HepG2 (cell line): ENCODE data around the gene HTRA3. TPM values are rescaled to one million over a fixed set of nuclear protein-coding genes. Genes with fewer than 3 reads are reported as not detected.
A peak's percentile ranks its signal among the peaks of the same experiment; 100 is the strongest.

Experiments used
- ATAC-seq: fragments of 200-7000 bp; cut with Tn5 transposase; 3 replicates; pipeline ENCODE4 v1.9.1; 2020; ENCODE audit warnings: mild to moderate bottlenecking, moderate library complexity
- BruUV-seq: library from RNA; stranded (reverse); fragments of 400-500 nt; replicated peaks from 2 replicates; lab custom pipeline; 2021; lab: Mats Ljungman, UMichigan
- CTCF ChIA-PET: fragments of 300-600 bp; formaldehyde crosslinking; extraction: SDS; loops from one replicate; lab custom pipeline; 2021; ENCODE audit warnings: low total read pairs, inconsistent platforms, low intra/inter-chr PET ratio; lab: Yijun Ruan, JAX
- POLR2A ChIA-PET: fragments of 350-600 bp; sonication (Branson Sonifier 250); formaldehyde crosslinking; loops from one replicate; lab custom pipeline; 2020; ENCODE audit warnings: antibody characterized with exemption, inconsistent platforms; lab: Yijun Ruan, JAX
- DNase-seq: peaks from one replicate; pipeline ENCODE4 v3.0.0-alpha.2; 2015; ENCODE audit warnings: low spot score
- FAIRE-seq: peaks from 3 replicates; lab custom pipeline; 2011; peaks lifted over from hg19 to GRCh38; lab: Jason Lieb, UNC
- H2AFZ ChIP-seq: one replicate; pipeline ENCODE4 v1.6.1; 2011; ENCODE audit warnings: low read length, inconsistent platforms
- H3K27ac ChIP-seq: fragments of 300-600 bp; 3 replicates; pipeline ENCODE4 v1.8.0; 2011; ENCODE audit warnings: mixed run types, mild to moderate bottlenecking, mixed read lengths, low read length, inconsistent platforms; ENCODE audit not compliant: insufficient read depth; ENCODE audit errors: extremely low read length
- H3K27me3 ChIP-seq, 2 experiments: fragments of 200-600 bp in 1 of 2; 2 replicates in 1 of 2; 3 replicates in 1 of 2; pipeline versions ENCODE4 v1.6.0 to v1.8.0; 2011; ENCODE audit warnings: low read length in 2 of 2, mild to moderate bottlenecking in 2 of 2, moderate library complexity in 2 of 2, inconsistent platforms in 1 of 2; ENCODE audit not compliant: insufficient read depth in 2 of 2, control insufficient read depth in 1 of 2
- H3K36me3 ChIP-seq, 2 experiments: fragments of 200-600 bp in 1 of 2; replicated peaks in 1 of 2; 2 replicates in 1 of 2; 3 replicates in 1 of 2; pipeline versions ENCODE4 v1.5.1 to v1.8.0; 2011; ENCODE audit warnings: low read length in 2 of 2, inconsistent platforms in 1 of 2; ENCODE audit not compliant: insufficient read depth in 2 of 2, control insufficient read depth in 1 of 2
- H3K4me1 ChIP-seq: 2 replicates; pipeline ENCODE4 v1.5.1; 2012; ENCODE audit warnings: low read length, inconsistent platforms; ENCODE audit not compliant: insufficient read depth
- H3K4me2 ChIP-seq: 2 replicates; pipeline ENCODE4 v1.6.0; 2011; ENCODE audit warnings: low read depth, low read length, inconsistent platforms
- H3K4me3 ChIP-seq, 3 experiments: fragments of 200-600 bp in 1 of 3; sonication (generic), shearing (Covaris generic) in 1 of 3; replicated peaks in 1 of 3; 2 replicates each; pipeline ENCODE4 v1.5.1; 2011 to 2016; ENCODE audit warnings: low read length in 3 of 3, inconsistent platforms in 2 of 3, low read depth in 2 of 3, mild to moderate bottlenecking in 2 of 3, control low read depth in 1 of 3, mixed read lengths in 1 of 3; ENCODE audit not compliant: insufficient read depth in 1 of 3
- H3K79me2 ChIP-seq: one replicate; pipeline ENCODE4 v1.6.1; 2011; ENCODE audit warnings: low read length, inconsistent platforms; ENCODE audit not compliant: insufficient read depth
- H3K9ac ChIP-seq: 2 replicates; pipeline ENCODE4 v1.6.0; 2011; ENCODE audit warnings: mild to moderate bottlenecking, low read depth, low read length, inconsistent platforms; ENCODE audit not compliant: insufficient read depth
- H3K9me3 ChIP-seq: 2 replicates; pipeline ENCODE4 v1.5.1; 2012; ENCODE audit warnings: mild to moderate bottlenecking, low read length
- H4K20me1 ChIP-seq: 2 replicates; pipeline ENCODE4 v1.6.0; 2011; ENCODE audit warnings: inconsistent platforms, mild to moderate bottlenecking, low read length, moderate library complexity; ENCODE audit not compliant: insufficient read depth
- AGO2 ChIP-seq: fragments of 200-400 bp; formaldehyde crosslinking; optimal IDR thresholded peaks from 2 replicates; pipeline ENCODE3; 2017; ENCODE audit warnings: mild to moderate bottlenecking, low read depth, low read length, moderate library complexity
- FOXA3 ChIP-seq: IDR thresholded peaks from 2 replicates; pipeline ENCODE4 v1.6.1; 2016; ENCODE audit warnings: missing genetic modification reagents, missing compliant biosample characterization
- MAZ ChIP-seq, 2 experiments: sonication (generic) in 1 of 2; formaldehyde crosslinking in 1 of 2; IDR thresholded peaks; 2 replicates each; pipeline versions ENCODE4 v1.5.0 to v1.6.1; 2012 to 2020; ENCODE audit warnings: low read depth in 2 of 2, mild to moderate bottlenecking in 2 of 2, borderline replicate concordance in 1 of 2, improper control_type of control experiment in 1 of 2, low read length in 1 of 2, missing genetic modification reagents in 1 of 2, moderate library complexity in 1 of 2
- RCOR2 ChIP-seq: IDR thresholded peaks from 2 replicates; pipeline ENCODE4 v1.6.1; 2016; ENCODE audit warnings: missing biosample characterization, missing genetic modification reagents
- SMARCE1 ChIP-seq: fragments of 450-650 bp; IDR thresholded peaks from 2 replicates; pipeline ENCODE4 v1.6.1; 2017; ENCODE audit warnings: borderline replicate concordance
- SNAPC5 ChIP-seq: sonication (generic); formaldehyde crosslinking; IDR thresholded peaks from 2 replicates; pipeline ENCODE4 v1.8.1; 2023; ENCODE audit warnings: mild to moderate bottlenecking, missing genetic modification reagents, borderline replicate concordance
- SRSF9 ChIP-seq: fragments of 200-400 bp; formaldehyde crosslinking; IDR thresholded peaks from 2 replicates; pipeline ENCODE4 v1.6.1; 2018; ENCODE audit warnings: borderline replicate concordance, mild to moderate bottlenecking, low read depth, low read length; ENCODE audit not compliant: insufficient read depth, poor library complexity, severe bottlenecking
- TBX2 ChIP-seq: sonication (generic); formaldehyde crosslinking; IDR thresholded peaks from 2 replicates; pipeline ENCODE4 v1.5.0; 2020; ENCODE audit warnings: missing genetic modification reagents, mild to moderate bottlenecking, borderline replicate concordance
- TCF7L2 ChIP-seq: IDR thresholded peaks from 2 replicates; pipeline ENCODE4 v1.6.1; 2011; ENCODE audit warnings: mild to moderate bottlenecking, low read depth, low read length, moderate library complexity
- ZBTB25 ChIP-seq: IDR thresholded peaks from 2 replicates; pipeline ENCODE4 v1.6.1; 2018; ENCODE audit warnings: missing genetic modification reagents
- ZBTB38 ChIP-seq: sonication (generic); formaldehyde crosslinking; IDR thresholded peaks from 2 replicates; pipeline ENCODE4 v1.5.1; 2020; ENCODE audit warnings: mild to moderate bottlenecking, missing genetic modification reagents
- ZFP36L2 ChIP-seq: sonication (generic); formaldehyde crosslinking; IDR thresholded peaks from 2 replicates; pipeline ENCODE4 v1.4.0; 2020; ENCODE audit warnings: missing genetic modification reagents
- ZFP82 ChIP-seq: sonication (generic); formaldehyde crosslinking; IDR thresholded peaks from 2 replicates; pipeline ENCODE4 v1.5.1; 2020; ENCODE audit warnings: mild to moderate bottlenecking, missing genetic modification reagents, borderline replicate concordance
- ZNF354B ChIP-seq: sonication (generic); formaldehyde crosslinking; IDR thresholded peaks from 2 replicates; pipeline ENCODE4 v1.8.0; 2022; ENCODE audit warnings: mild to moderate bottlenecking, missing genetic modification reagents
- ZNF383 ChIP-seq: sonication (generic); formaldehyde crosslinking; IDR thresholded peaks from 2 replicates; pipeline ENCODE4 v1.4.0; 2020; ENCODE audit warnings: missing genetic modification reagents, mild to moderate bottlenecking, borderline replicate concordance
- ZNF570 ChIP-seq: sonication (generic); formaldehyde crosslinking; IDR thresholded peaks from 2 replicates; pipeline ENCODE4 v1.4.0; 2020; ENCODE audit warnings: mild to moderate bottlenecking, missing genetic modification reagents, borderline replicate concordance
- ZNF788 ChIP-seq: sonication (generic); formaldehyde crosslinking; IDR thresholded peaks from 2 replicates; pipeline ENCODE4 v1.5.0; 2020; ENCODE audit warnings: mild to moderate bottlenecking, missing genetic modification reagents, borderline replicate concordance
- ZNF839 ChIP-seq: sonication (generic); formaldehyde crosslinking; IDR thresholded peaks from 2 replicates; pipeline ENCODE4 v1.4.0; 2020; ENCODE audit warnings: missing genetic modification reagents, mild to moderate bottlenecking, borderline replicate concordance
- WGBS: methylation state at CpG from one replicate; pipeline ENCODE4 v1.1.6; 2017; ENCODE audit warnings: low lambda C conversion rate; 5-methylcytosine and 5-hydroxymethylcytosine counted together
- in situ Hi-C: cut with HindIII; loops from 2 replicates; pipeline ENCODE4 v1.10.0; 2017; ENCODE audit warnings: low pct_unique_long_range_greater_than_20kb; ENCODE audit not compliant: extremely low pct_ligation_motif_present
- intact Hi-C: fragments of 100-400 bp; cut with micrococcal nuclease; formaldehyde crosslinking; loops from one replicate; pipeline ENCODE4 v1.10.0; 2022; ENCODE audit not compliant: unreplicated experiment
- polyA plus RNA-seq, 8 experiments: library from polyadenylated mRNA; depleted of rRNA in 3 of 8; stranded (reverse) in 7 of 8; unstranded in 1 of 8; fragments of >200 nt; fragmentation: Illumina TruSeq in 4 of 8; extraction: Trizol in 4 of 8; gene quantifications; 2 replicates each; pipeline versions ENCODE4 v1.2.1 to v1.2.3, GENCODE V29; 2011 to 2016; ENCODE audit warnings: low read depth in 4 of 8, missing spikeins in 1 of 8, mixed read lengths in 1 of 8; ENCODE audit not compliant: insufficient read depth in 1 of 8
- total RNA-seq, 5 experiments: library from RNA; depleted of rRNA; stranded (reverse); fragments of >200 nt; fragmentation: Illumina TruSeq; extraction: Trizol; gene quantifications; 2 replicates each; pipeline ENCODE4 v1.2.3, GENCODE V29; 2016; ENCODE audit warnings: low read depth in 1 of 5
- TF ChIP-seq, protein P1 (sequence below): IDR thresholded peaks from 2 replicates; pipeline ENCODE4 v1.6.1; 2012; ENCODE audit warnings: low read depth, low read length, improper control_type of control experiment
- TF ChIP-seq, protein P2 (sequence below): IDR thresholded peaks from 2 replicates; pipeline ENCODE4 v1.6.1; 2018; ENCODE audit warnings: missing genetic modification reagents, mild to moderate bottlenecking, missing compliant biosample characterization

HTRA3 gene
- total and polyA plus RNA-seq, 2 of the 13 experiments (the other 11 are each of a cell fraction or from before 2014, with no cell fraction given), result 0.17 TPM; not detected in 1

- H3K79me2 ChIP-seq, result no peaks in the 10 kb centered on the region
- no peak overlapping the region for H2AFZ ChIP-seq
- peaks cover 15 to 43% of the 10 kb centered on the region in 2 experiments for H3K36me3 ChIP-seq
- H3K4me3 ChIP-seq, result peak overlapping the region in 1 of 3 experiments; percentile 42; a peak in 2 of 6 replicates
- H3K9me3 ChIP-seq, result no peaks in the 10 kb centered on the region
- no TSS peak for BruUV-seq
- DNase-seq (no peak), ATAC-seq (peak; percentile 11; the same call in 2 of the 3 replicates), FAIRE-seq (no peak)
- peak overlapping the region; percentile 75 for H3K27ac ChIP-seq
- ChIA-PET CTCF (no interaction called here), POLR2A (interaction anchor here (1.4 to 1.9 kb wide), 4 partner anchors 13 to 31 kb away, joined by 3 to 11 read pairs (median 6); partner anchors contain the start of gene SH3TC1)
- intact Hi-C loops, result no loop called here
- no peaks in the 10 kb centered on the region for H4K20me1 ChIP-seq
- WGBS, result 94% methylated on average over 4 of the region's 12 CpGs
- H3K27me3 ChIP-seq, result no peaks in the 10 kb centered on the region
- peak overlapping the region; percentile 28; the same call in 1 of the 2 replicates for H3K9ac ChIP-seq
- H3K4me2 ChIP-seq, result peak overlapping the region; percentile 63
- H3K4me1 ChIP-seq, result peaks cover 64% of the 10 kb centered on the region
- in situ Hi-C loops, result no loop called here
- TF ChIP-seq ZNF788 (CRISPR knock-in tag) (no peak), ZNF839 (CRISPR knock-in tag) (0 out of 2 replicates have a peak, but pooled peaks have one; percentile 47), ZNF354B (CRISPR knock-in tag) (no peak), ZNF383 (CRISPR knock-in tag) (no peak), ZNF570 (CRISPR knock-in tag) (no peak), TBX2 (CRISPR knock-in tag) (peak; percentile 18; the same call in 1 of the 2 replicates), FOXA3 (CRISPR knock-in tag) (no peak), ZBTB38 (CRISPR knock-in tag) (0 out of 2 replicates have a peak, but pooled peaks have one; percentile 18), AGO2 (peak; percentile 37), SMARCE1 (no peak), ZFP36L2 (CRISPR knock-in tag) (no peak), SRSF9 (no peak), RCOR2 (CRISPR knock-in tag) (no peak), ZFP82 (CRISPR knock-in tag) (no peak), MAZ (IDR thresholded peaks at IDR 0.05; ENCODE audit: borderline replicate concordance, low read depth, low read length) (no peak), MAZ (CRISPR knock-in tag; IDR thresholded peaks at IDR 0.05; ENCODE audit: low read depth) (0 out of 2 replicates have a peak, but pooled peaks have one; percentile 37), ZBTB25 (no peak), SNAPC5 (CRISPR knock-in tag) (no peak), TCF7L2 (no peak)
- TF ChIP-seq, protein P1, sequence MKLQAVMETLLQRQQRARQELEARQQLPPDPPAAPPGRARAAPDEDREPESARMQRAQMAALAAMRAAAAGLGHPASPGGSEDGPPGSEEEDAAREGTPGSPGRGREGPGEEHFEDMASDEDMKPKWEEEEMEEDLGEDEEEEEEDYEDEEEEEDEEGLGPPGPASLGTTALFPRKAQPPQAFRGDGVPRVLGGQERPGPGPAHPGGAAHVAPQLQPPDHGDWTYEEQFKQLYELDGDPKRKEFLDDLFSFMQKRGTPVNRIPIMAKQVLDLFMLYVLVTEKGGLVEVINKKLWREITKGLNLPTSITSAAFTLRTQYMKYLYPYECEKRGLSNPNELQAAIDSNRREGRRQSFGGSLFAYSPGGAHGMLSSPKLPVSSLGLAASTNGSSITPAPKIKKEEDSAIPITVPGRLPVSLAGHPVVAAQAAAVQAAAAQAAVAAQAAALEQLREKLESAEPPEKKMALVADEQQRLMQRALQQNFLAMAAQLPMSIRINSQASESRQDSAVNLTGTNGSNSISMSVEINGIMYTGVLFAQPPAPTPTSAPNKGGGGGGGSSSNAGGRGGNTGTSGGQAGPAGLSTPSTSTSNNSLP, result no peak
- TF ChIP-seq, protein P2, sequence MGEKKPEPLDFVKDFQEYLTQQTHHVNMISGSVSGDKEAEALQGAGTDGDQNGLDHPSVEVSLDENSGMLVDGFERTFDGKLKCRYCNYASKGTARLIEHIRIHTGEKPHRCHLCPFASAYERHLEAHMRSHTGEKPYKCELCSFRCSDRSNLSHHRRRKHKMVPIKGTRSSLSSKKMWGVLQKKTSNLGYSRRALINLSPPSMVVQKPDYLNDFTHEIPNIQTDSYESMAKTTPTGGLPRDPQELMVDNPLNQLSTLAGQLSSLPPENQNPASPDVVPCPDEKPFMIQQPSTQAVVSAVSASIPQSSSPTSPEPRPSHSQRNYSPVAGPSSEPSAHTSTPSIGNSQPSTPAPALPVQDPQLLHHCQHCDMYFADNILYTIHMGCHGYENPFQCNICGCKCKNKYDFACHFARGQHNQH (CRISPR knock-in tag), result no peak
Measured at GRCh38 chr4:8224975-8225625, 44.5 kb upstream of the HTRA3 start.
